OCI-LY7 (cell line): ENCODE measurements around the gene TMPRSS3.

ENCODE experiments used
- CTCF ChIP-seq: fragments of 200-600 bp; sonication (generic); conservative IDR thresholded peaks from 2 replicates; pipeline ENCODE4 v1.5.1; 2014; ENCODE audit warnings: mild to moderate bottlenecking, antibody characterized with exemption, low read length, moderate library complexity, mixed read lengths
- EZH2phosphoT487 ChIP-seq: fragments of 200-600 bp; sonication (generic); IDR thresholded peaks from 2 replicates; pipeline ENCODE4 v1.6.1; 2018; ENCODE audit warnings: low read depth, borderline replicate concordance, mild to moderate bottlenecking, mixed run types, antibody characterized with exemption, low read length, moderate library complexity, mixed read lengths

GRCh38 chr21:42388740-42389448 is 7.0 kb downstream of the TMPRSS3 start:
- TF ChIP-seq CTCF (no peak), EZH2phosphoT487 (no peak)
